ENCODE data around the gene FGF5.

- TF ChIP-seq SUZ12 (IDR thresholded peaks at IDR 0.05; ENCODE audit: extremely low read depth, insufficient read depth, insufficient read length) (no peak), YY1 (IDR thresholded peaks at IDR 0.05; ENCODE audit: insufficient read depth, insufficient read length) (no peak), ZNF274 (IDR thresholded peaks at IDR 0.05; ENCODE audit: low read depth, low read length) (no peak)
Measured at GRCh38 chr4:80259817-80260216, 6.6 kb upstream of the FGF5 start.

Data from NT2/D1 (cell line).